HepG2 (cell line): ENCODE results near the gene CASKIN2. TPM values are rescaled to one million over a fixed set of nuclear protein-coding genes. Genes with fewer than 3 reads are reported as not detected.

ENCODE experiments used
- EP300 ChIP-seq, 3 experiments: sonication (generic) in 1 of 3; formaldehyde crosslinking in 1 of 3; IDR thresholded peaks; 2 replicates each; pipeline versions ENCODE4 v1.5.1 to v1.6.1; 2011 to 2020; ENCODE audit warnings: low read depth in 2 of 3, low read length in 2 of 3, borderline replicate concordance in 1 of 3, improper control_type of control experiment in 1 of 3, mild to moderate bottlenecking in 1 of 3, missing genetic modification reagents in 1 of 3, moderate library complexity in 1 of 3
- HINFP ChIP-seq: sonication (generic); formaldehyde crosslinking; IDR thresholded peaks from 2 replicates; pipeline ENCODE4 v1.4.0; 2020; ENCODE audit warnings: low read depth, mild to moderate bottlenecking, missing genetic modification reagents
- MTA1 ChIP-seq: sonication (generic); formaldehyde crosslinking; IDR thresholded peaks from 2 replicates; pipeline ENCODE4 v1.4.0; 2020; ENCODE audit warnings: missing genetic modification reagents, mild to moderate bottlenecking, borderline replicate concordance
- NR2F1 ChIP-seq, 2 experiments: fragments of 450-650 bp in 1 of 2; formaldehyde crosslinking in 1 of 2; IDR thresholded peaks; 2 replicates each; pipeline versions ENCODE4 v1.5.0 to v1.6.1; 2016 to 2020; ENCODE audit warnings: mild to moderate bottlenecking in 1 of 2, missing compliant biosample characterization in 1 of 2, missing genetic modification reagents in 1 of 2, moderate library complexity in 1 of 2
- NR2F2 ChIP-seq: IDR thresholded peaks from 2 replicates; pipeline ENCODE4 v1.6.1; 2012; ENCODE audit warnings: low read depth, inconsistent platforms, borderline replicate concordance
- PATZ1 ChIP-seq: sonication (generic); formaldehyde crosslinking; IDR thresholded peaks from 2 replicates; pipeline ENCODE4 v1.4.0; 2020; ENCODE audit warnings: missing genetic modification reagents
- RXRA ChIP-seq: sonication (generic); formaldehyde crosslinking; IDR thresholded peaks from 2 replicates; pipeline ENCODE4 v1.5.1; 2020; ENCODE audit warnings: missing genetic modification reagents
- TARDBP ChIP-seq: sonication (generic); formaldehyde crosslinking; IDR thresholded peaks from 2 replicates; pipeline ENCODE4 v1.8.0; 2022; ENCODE audit warnings: mild to moderate bottlenecking, missing genetic modification reagents
- TEAD3 ChIP-seq: optimal IDR thresholded peaks from 2 replicates; pipeline ENCODE3; 2016; ENCODE audit warnings: borderline replicate concordance
- ZBTB7A ChIP-seq: sonication (generic); formaldehyde crosslinking; IDR thresholded peaks from 2 replicates; pipeline ENCODE4 v1.8.0; 2022; ENCODE audit warnings: mild to moderate bottlenecking, missing genetic modification reagents
- ZBTB7B ChIP-seq: sonication (generic); formaldehyde crosslinking; IDR thresholded peaks from 2 replicates; pipeline ENCODE4 v1.4.0; 2020; ENCODE audit warnings: missing genetic modification reagents
- ZEB1 ChIP-seq: IDR thresholded peaks from 2 replicates; pipeline ENCODE4 v1.6.1; 2012; ENCODE audit warnings: mild to moderate bottlenecking, low read depth, inconsistent platforms; ENCODE audit not compliant: insufficient replicate concordance
- ZNF251 ChIP-seq: sonication (generic); formaldehyde crosslinking; IDR thresholded peaks from 2 replicates; pipeline ENCODE4 v1.9.0; 2021; ENCODE audit warnings: mild to moderate bottlenecking, missing genetic modification reagents
- ZNF296 ChIP-seq: sonication (generic); formaldehyde crosslinking; conservative IDR thresholded peaks from 2 replicates; pipeline ENCODE4 v1.5.0; 2020; ENCODE audit warnings: mild to moderate bottlenecking, missing genetic modification reagents
- ZNF34 ChIP-seq: sonication (generic); formaldehyde crosslinking; IDR thresholded peaks from 2 replicates; pipeline ENCODE4 v1.4.0; 2020; ENCODE audit warnings: mild to moderate bottlenecking, missing genetic modification reagents, borderline replicate concordance
- ZNF556 ChIP-seq: sonication (generic); formaldehyde crosslinking; IDR thresholded peaks from 2 replicates; pipeline ENCODE4 v1.4.0; 2020; ENCODE audit warnings: mild to moderate bottlenecking, missing genetic modification reagents, borderline replicate concordance
- ZNF687 ChIP-seq: sonication (generic); formaldehyde crosslinking; IDR thresholded peaks from 2 replicates; pipeline ENCODE4 v1.5.1; 2020; ENCODE audit warnings: mild to moderate bottlenecking, missing genetic modification reagents, moderate library complexity
- ZNF746 ChIP-seq: sonication (generic); formaldehyde crosslinking; IDR thresholded peaks from 2 replicates; pipeline ENCODE4 v1.8.0; 2022; ENCODE audit warnings: mild to moderate bottlenecking, missing genetic modification reagents
- ZNF883 ChIP-seq: sonication (generic); formaldehyde crosslinking; IDR thresholded peaks from 2 replicates; pipeline ENCODE4 v1.5.1; 2020; ENCODE audit warnings: mild to moderate bottlenecking, missing genetic modification reagents; ENCODE audit errors: not compliant biosample characterization
- ZSCAN21 ChIP-seq: sonication (generic); formaldehyde crosslinking; IDR thresholded peaks from 2 replicates; pipeline ENCODE4 v1.8.0; 2022; ENCODE audit warnings: mild to moderate bottlenecking, missing genetic modification reagents, moderate library complexity, borderline replicate concordance
- polyA plus RNA-seq, 8 experiments: library from polyadenylated mRNA; depleted of rRNA in 3 of 8; stranded (reverse) in 7 of 8; unstranded in 1 of 8; fragments of >200 nt; fragmentation: Illumina TruSeq in 4 of 8; extraction: Trizol in 4 of 8; gene quantifications; 2 replicates each; pipeline versions ENCODE4 v1.2.1 to v1.2.3, GENCODE V29; 2011 to 2016; ENCODE audit warnings: low read depth in 4 of 8, missing spikeins in 1 of 8, mixed read lengths in 1 of 8; ENCODE audit not compliant: insufficient read depth in 1 of 8
- total RNA-seq, 5 experiments: library from RNA; depleted of rRNA; stranded (reverse); fragments of >200 nt; fragmentation: Illumina TruSeq; extraction: Trizol; gene quantifications; 2 replicates each; pipeline ENCODE4 v1.2.3, GENCODE V29; 2016; ENCODE audit warnings: low read depth in 1 of 5

Gene CASKIN2
- total and polyA plus RNA-seq, 2 of the 13 experiments (the other 11 are each of a cell fraction or from before 2014, with no cell fraction given): 5.2 to 7.8 TPM

- peak; percentile 46; the same call in 1 of the 2 replicates for TF ChIP-seq TARDBP (CRISPR knock-in tag)
- TF ChIP-seq ZNF883: no peak
- peak; percentile 85; the same call in 1 of the 2 replicates for TF ChIP-seq RXRA (CRISPR knock-in tag)
- no peak for TF ChIP-seq ZEB1
- TF ChIP-seq PATZ1 (CRISPR knock-in tag): peak; percentile 91
- TF ChIP-seq HINFP (CRISPR knock-in tag): 0 out of 2 replicates have a peak, but pooled peaks have one; percentile 14
- TF ChIP-seq NR2F1 (CRISPR knock-in tag; IDR thresholded peaks at IDR 0.05): peak; percentile 47 to 55; a peak in 2 of 4 replicates
- 0 out of 2 replicates have a peak, but pooled peaks have one; percentile 33 for TF ChIP-seq ZBTB7B
- peak; percentile 31 for TF ChIP-seq TEAD3 (CRISPR knock-in tag)
- no peak for TF ChIP-seq ZSCAN21 (CRISPR knock-in tag)
- 0 out of 4 replicates have a peak, but pooled peaks of 1 of the 2 experiments have one; percentile 16 for TF ChIP-seq EP300 (IDR thresholded peaks at IDR 0.05; ENCODE audit: low read depth in 2 of 2, low read length in 2 of 2)
- no peak for TF ChIP-seq EP300 (CRISPR knock-in tag; IDR thresholded peaks at IDR 0.05; ENCODE audit: borderline replicate concordance)
- 0 out of 2 replicates have a peak, but pooled peaks have one; percentile 52 for TF ChIP-seq ZNF296 (CRISPR knock-in tag)
- TF ChIP-seq ZNF556: 0 out of 2 replicates have a peak, but pooled peaks have one; percentile 31
- no peak for TF ChIP-seq ZNF34 (CRISPR knock-in tag)
- TF ChIP-seq ZNF251 (CRISPR knock-in tag): 0 out of 2 replicates have a peak, but pooled peaks have one; percentile 15
- 0 out of 2 replicates have a peak, but pooled peaks have one; percentile 23 for TF ChIP-seq ZNF746 (CRISPR knock-in tag)
- peak; percentile 55 for TF ChIP-seq ZNF687 (CRISPR knock-in tag)
- TF ChIP-seq NR2F2: peak; percentile 79
- TF ChIP-seq MTA1 (CRISPR knock-in tag): peak; percentile 44; the same call in 1 of the 2 replicates
- no peak for TF ChIP-seq ZBTB7A (CRISPR knock-in tag)
Measured at GRCh38 chr17:75540923-75541503, 25.7 kb upstream of the CASKIN2 start (continued).
